HG02798 (cell line): ENCODE results near the gene BLVRA.

Source experiments
- ATAC-seq: cut with Tn5 transposase; IDR thresholded peaks from one replicate; pipeline ENCODE4 v1.9.1; 2021; ENCODE audit warnings: mild to moderate bottlenecking; ENCODE audit not compliant: unreplicated experiment, poor library complexity

Gene BLVRA

DNA sequence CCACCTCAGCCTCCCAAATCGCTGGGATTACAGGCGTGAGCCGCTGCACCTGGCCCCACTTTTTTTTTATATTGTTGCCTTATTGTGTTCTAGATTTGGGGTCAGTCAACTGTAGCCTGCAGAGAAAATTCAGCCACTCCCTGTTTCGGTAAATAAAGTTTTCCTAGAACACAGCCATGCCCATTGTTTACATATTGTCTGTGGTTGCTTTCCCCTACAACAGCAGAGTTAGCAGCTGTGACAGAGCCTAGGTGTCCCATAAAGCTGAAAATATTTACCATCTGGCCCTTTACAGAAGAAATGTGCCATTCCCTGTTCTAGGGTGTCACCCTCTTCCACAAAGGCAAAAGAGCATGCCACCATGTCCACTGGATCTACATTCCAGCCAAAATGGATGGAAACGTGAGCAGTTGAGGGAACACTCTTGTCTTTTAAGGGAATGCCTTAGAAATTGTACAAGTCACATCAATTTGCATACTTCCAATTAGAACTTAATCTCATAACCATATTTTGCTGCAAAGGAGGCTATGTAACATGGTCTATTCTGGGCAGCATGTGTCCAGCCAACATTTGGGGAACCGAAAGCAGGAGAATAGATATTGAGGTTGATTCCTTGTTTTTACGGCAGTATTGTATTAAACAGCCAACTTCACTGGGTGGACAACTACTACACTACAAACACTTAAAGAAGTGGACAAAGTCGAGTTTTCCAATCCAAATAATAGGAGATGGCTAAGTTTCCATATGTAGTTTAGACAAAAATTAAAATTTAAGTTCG is 11.0 kb upstream of the BLVRA start:
- no peak for ATAC-seq

DNA sequence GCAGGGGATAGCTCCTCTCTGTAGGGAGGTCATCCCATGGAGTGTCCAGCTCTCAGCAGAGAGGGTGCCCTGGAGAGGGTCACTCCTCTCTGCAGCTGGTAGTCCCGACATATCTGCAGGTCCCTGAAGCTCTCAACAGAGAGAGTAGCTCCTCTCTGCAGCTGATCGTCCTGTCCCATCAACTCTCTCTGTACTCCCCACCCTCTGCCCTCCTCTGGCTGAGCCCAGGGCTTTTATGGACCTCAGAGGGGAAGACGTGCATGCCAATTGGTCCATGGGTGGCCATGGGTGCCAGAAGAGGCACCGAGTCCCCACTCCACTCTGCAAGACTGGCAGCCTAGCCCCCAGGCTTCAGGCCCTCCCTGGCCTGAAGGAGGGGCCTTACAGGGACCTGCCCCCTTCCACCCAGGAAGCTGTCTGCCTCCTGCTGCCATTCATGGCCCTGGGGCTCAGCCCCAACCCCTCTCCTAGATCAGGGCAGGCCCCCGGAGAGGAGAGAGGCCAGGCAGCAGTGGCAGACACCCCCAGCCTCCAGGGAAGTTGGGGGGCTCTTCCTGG is 9.0 kb upstream of the BLVRA start:
- ATAC-seq: no peak

DNA sequence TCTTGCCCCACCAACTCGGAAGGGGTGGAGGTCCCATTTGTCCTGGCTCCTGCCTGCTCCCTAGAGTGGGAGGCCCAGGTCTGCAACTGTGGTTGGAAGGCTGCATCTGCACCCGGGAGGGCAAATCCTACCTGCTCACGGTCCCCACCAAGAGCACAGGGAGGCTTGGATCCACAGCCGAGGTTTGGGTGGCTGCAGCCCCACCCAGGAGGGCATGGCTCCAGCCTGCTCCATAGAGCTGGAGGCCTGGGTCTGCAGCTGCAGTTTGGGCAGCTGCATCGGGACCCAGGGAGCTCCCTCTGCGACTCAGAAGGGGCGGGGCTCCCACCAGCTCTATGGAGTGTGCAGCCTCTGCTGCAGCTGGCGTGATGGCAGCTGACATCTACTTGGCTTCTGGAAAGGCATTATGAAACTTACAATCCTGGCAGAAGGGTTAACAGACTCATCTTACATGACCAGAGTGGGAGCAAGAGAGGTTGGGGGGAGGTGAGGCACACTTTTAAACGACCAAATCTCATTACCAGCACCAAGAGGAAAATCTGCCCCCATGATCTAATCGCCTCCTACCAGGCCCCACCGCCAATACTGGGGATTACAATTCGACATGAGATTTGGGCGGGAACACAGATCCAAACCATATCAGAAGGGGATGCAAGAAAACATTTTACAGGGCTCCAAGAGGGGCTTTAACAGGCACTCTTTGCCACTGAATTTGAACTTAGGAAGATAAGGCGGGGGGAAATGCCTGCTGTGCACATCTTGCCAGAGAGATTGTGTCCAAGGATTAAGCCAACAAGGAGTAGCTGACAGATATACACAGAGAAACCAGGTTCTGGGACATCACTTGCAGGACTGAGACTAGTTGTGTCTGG is 8.2 kb upstream of the BLVRA start:
- ATAC-seq: no peak

DNA sequence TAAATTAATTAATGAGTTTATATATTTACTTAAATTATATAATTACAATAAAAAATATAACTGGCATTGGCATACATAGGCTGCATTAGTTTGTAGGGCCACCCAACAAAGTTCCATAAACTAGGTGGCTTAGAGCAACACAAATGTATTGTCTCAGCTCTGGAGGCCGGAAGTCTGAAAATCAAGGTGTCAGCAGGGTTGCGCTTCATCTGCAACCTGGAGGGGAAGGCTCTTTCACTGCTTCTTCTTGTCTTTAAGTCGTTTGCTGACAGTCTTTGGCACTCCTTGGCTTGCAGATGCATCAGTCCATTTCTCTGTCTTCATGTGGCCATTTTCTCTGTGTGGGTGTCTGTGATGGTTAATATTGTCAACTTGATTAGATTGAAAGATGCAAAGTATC is 6.1 kb upstream of the BLVRA start:
- ATAC-seq: no peak

DNA sequence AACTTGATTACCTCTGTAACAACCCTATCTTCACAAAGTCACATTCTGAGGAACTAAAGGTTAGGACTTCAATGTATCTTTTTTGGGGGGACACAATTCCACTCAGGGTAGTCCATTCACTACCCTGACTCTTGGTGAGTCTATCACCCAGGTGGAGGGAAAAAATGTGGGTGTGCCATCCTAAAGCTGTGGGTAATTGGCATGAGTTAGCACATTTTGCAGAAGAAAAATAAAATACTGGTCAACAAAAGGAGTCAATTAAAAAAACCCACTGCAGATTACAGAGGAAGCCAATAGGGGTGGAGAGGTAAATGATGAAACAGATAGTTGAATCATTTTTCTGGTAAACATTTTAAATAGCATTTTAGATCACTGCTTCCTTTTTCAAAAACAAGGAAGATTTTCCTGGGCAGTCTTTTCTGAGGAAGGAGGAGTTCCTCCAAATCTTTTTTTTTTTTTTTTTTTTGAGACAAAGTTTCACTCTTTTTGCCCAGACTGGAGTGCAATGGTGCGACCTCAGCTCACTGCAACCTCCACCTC is 5.1 kb upstream of the BLVRA start:
- ATAC-seq: no peak

DNA sequence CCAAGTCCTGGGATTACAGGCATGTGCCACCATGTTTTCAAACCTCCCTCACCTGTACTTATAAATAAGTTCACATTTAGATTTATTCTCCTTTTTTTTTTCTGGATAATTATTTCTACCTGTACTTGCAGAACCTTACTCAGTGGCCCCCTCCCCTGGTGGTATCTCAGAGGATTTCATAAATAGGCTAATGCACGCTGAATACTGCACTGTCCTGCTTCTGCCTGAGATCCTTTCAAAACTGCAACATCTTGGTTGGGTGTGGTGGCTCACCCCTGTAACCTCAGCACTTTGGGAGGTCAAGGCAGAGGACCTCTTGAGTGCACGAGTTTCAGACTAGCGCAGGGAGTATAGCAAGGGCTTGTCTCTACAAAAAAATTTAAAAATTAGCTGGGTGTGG is 4.6 kb upstream of the BLVRA start:
- ATAC-seq: no peak

DNA sequence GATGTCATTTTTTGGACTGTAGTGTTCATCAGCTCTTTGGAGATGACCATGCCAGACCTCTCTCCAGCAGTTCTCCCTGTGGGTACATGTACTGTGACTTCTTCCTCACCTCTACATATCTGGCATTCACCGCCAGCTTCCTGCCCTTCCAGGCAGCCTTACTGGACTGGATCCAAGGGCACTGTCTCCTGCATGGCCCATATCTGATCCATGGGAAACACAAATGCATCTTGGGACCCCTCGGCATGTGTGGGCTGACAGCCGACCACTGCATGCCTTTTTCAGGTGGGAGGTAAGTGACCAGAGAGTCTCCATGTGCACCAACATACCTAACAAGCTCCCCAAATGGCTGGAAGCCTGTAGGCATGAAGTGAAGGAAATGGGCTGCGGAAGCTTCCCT is 3.9 kb upstream of the BLVRA start:
- no peak for ATAC-seq

DNA sequence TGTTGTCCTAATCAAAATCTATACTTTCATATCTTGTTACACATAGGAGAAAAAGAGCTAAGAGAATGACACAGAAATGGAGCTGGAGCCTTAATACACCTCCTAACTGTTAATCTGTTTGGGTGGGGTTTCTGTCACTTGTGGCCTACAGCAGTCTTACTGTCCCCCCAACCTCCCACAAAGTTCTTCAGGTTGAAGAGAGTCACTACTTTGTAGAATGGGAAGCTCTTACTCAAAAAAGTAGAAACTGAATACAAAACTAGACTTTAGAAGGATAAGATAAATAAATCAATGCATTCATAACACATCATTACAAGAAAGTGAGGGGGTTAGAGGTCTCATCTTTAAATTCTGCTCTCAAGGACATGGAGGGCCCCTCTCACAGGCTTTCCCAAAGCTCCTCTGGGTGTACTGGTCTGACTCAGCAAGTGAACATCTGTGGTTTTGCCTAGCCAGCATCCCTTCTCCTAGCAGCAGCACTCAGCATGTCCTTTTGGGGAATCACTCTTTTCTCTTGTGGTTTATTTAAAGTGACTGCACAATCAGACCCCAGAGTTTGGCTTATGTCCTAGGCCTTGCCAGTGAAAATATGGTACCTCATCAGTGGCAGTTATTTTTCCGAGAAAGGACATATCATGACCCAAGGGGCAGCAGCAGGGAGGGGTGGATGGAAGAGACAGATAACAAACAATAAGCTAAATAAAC is 2.0 kb upstream of the BLVRA start:
- no peak for ATAC-seq

DNA sequence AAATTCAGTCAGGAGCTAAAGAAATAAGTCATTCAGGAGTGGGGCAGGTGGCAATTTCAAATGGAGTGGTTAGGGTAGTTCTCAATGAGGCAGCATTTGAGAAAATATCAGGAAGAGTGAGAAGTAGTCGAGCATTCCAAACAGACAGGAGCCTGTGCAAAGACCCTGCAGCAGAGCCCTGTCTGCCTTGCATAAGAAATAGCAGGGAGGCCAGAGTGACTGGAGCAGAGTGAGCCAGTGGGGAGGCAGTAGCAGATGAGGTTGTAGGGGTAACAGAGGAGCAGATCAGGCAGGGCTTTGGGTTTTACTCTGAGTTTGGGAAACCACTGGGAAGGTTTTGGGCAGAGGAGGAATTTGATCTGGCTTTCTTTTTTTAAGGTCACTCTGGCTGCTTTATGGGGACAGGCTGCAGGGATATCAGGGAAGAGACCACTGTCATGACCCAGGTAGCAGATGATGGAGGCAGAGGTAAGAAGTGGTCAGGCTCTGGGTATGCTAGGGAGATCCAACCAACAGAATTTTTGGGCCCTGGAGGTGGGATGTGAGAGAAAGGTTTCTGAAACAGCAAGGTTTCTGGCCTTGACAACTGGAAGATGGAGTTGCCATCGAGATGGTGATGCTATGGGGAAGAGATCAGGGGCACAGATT is 1.3 kb upstream of the BLVRA start:
- no peak for ATAC-seq

DNA sequence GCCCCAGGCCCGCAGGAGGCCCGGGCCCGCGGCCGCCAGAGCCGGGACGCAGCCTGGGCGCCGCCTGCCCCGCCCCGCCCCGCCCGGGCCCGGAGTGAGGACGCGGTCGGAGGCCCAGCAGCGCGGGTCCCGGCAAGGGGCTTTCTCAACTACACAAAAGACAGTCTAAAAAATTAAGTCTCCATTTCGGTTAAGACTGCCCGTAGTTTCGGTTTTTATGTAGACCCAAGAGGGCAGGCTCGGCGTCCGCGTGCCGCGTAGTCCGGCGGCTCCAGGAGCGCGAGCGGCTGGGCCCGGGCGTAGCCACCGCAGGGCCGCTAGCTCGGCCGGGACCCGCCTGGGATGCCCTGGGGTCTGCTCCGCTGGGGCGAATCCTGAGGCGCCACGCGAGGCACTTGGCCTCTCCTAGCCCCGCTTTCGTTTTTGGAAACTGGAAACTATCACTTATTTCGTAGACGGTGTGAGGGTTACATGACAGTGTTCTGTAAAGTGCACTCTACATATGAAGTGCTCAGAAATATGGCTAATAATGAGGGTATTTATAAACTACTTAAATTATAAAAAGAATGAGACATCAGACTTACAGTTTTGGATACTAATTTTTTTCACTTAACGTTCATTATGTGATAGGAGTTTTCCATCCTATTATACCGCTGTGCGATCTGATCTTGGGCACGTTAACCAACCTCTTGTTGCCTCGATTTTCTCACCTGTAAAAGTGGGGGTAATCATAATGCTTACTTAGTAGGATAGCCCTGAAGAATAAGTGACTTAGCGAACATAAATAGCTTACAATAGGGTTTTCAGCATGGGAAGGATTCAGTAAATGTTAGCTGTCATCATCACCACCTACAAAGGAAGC is 573 bp downstream of the BLVRA start:
- ATAC-seq: peak; percentile 70

DNA sequence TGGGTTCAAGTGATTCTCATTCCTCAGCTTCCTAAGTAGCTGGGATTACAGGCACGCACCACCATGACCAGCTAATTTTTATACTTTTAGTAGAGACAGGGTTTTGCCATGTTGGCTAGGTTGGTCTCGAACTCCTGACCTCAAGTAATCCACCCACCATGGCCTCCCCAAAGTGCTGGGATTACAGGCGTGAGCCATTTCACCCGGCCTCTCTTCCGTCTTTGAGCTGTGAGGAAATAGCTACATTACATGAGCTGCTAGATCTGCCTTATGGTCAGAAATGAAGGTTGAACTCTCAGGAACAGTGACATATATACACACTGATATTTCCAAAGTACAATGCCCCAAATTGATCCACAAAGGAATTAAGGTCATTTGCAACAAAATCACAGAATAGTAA is 2.4 kb downstream of the BLVRA start:
- no peak for ATAC-seq

DNA sequence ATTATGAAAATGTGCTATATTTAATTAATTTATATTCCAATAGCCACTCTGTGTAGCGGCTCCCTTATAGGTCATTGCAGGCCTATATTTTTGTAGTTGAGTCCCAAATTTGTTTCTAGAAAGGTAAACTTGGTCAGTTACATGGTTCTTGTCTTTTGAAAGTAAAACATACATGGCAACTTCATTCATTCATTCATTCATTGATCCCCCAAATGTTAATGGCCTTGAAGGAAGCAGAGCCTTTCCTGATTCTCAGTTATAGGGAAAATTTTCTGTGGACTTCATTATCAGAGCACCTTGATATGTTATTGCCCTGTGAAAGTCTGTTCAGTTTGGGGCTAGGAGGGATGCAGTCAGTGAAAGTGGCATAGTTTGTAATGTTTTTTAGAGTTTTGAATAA is 2.9 kb downstream of the BLVRA start:
- no peak for ATAC-seq

DNA sequence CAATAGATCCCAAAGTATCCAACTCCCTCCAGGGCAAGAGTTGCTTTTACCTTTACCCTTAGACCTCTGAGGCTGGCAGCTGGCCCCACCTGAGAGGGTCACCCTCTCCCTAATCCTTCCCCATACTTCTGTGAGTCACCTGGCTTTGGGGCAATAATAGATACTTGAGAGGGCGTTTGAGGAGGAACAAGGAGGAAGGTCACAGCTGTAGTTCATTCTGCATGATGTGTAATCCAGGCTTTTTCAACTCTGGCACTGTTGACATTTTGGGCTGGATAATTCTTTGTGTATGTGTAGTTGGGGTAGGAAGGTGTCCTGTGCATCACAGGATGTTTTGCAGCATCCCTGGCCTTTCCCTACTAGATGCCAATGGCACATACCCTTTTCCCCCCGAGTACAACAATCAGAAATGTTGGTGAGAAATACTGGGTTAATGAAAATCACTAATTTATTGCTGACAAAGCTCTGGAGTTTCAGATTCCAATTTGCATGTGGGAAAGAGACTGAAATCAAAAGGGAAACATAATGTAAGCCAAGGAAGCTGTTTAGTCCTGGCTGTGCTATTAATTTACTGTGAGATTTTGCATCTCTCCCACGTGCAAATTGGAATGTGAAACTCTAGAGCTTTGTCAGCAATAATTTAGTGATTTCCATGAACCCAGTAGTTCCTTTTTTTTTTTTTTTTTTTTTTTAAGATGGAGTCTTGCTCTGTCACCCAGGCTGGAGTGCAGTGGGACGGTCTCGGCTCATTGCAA is 3.6 kb downstream of the BLVRA start:
- ATAC-seq: no peak

DNA sequence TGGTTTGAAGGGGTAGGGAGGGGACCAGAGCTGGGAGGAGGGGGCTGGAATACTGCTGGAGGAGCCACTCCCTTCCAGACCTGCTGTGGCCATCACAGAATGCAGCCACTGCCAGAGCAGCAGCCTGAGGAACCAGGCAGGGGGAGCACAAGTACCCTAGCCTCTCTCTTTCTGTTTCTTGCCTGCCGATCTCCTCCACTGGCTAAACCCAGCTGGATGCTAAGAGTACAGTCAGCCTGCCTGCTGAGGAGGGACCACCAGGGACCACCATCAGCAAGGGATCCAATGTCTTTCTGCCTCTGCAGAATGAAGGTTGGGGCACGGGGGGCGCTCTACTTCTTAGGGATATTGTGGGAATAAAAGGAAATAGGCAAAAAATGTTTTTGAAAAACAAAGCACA is 4.7 kb downstream of the BLVRA start:
- ATAC-seq: no peak

DNA sequence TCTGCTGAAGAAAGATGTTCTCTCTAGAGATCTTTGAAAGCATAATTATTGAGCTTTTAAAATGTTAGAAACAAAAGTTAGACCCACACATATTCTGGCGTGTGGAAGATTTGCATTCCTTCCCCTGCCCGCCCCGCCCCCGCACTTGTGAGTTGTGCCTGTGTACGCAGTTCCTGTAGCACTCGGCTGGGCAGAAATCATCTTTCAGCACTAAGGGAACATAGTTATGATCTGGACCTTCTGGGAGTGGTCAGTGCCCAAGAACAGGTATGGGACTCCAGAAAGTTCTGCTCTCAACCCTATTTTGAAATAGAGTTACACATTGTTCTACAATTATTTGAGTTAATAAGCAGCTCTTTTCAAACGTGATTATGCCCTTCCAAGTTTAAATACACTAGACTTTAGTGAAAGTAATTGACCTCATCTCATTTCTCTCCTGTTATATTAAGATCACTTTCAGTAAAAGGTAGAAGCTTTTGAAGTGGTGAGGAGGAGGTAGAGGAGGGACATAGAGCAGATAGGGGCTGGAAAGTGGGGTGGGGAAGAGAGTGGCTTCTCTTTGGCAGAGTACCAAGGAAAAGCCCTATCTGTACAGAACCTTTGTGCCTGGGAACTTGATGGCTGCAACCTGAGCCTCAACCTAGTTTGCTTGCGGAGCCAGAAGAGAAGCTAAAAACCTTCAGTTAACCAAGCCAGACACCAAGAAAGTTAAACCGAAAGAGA is 5.7 kb downstream of the BLVRA start:
- peak; percentile 59 for ATAC-seq

DNA sequence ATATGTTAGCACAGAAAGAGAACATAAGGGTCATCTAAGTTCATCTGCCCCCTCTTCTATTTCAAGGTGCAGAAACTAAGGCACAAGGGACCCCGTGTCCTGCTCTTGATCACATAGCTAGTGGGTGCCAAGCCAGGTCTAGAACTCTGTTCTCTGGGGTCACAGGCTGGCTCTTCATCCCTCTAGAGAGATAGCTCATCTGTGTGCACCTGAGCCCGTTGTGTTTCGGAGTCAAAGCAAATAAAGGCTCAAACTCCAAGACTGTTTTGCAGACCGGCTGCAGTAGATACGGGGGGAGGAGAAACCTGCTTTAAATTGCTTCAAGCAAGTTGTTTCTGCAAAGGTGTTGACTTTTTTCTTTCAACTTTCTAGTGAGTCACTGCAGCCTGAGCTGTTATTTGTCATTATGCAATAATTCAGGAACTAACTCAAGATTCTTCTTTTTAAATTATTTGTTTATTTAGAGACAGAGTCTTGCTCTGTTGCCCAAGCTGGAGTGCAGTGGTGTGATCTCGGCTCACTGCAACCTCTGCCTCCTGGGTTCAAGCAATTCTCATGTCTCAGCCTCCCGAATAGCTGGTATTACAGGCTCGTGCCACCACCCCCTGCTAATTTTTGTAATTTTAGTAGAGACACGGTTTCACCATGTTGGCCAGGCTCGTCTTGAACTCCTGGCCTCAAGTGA is 6.5 kb downstream of the BLVRA start:
- ATAC-seq: no peak

DNA sequence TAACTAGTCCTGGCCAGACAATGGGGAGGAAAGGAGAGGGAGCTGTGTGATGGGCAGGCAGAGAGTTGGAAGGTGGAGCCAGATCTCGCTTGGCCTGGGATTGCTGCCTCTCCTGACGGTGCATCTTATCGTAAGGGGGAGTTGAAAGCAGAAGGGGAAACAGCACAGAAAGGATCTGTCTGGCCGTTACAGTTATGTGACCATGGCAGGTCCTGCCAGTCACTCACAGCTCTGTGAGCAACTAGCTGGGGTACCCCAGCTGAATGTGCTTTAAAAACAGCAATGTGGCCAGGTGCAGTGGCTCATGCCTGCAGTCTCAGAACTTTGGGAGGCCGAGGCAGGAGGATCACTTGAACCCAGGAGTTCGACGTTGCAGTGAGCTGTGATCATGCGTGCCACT is 8.1 kb downstream of the BLVRA start:
- ATAC-seq: no peak
